VCaP (cell line): Measurements from ENCODE around the gene GORASP2.

Source experiments
- H3K27ac ChIP-seq: fragments of 450-650 bp; 2 replicates; pipeline ENCODE4 v1.5.1; 2017
- CTCF ChIP-seq: fragments of 450-650 bp; conservative IDR thresholded peaks from 2 replicates; pipeline ENCODE4 v1.5.1; 2017; ENCODE audit warnings: mild to moderate bottlenecking, moderate library complexity

GORASP2 gene

GRCh38 chr2:170887896-170888295, 41.2 kb upstream of the GORASP2 start:
- TF ChIP-seq CTCF = no peak
- no peak overlapping the region for H3K27ac ChIP-seq

GRCh38 chr2:170891893-170892292, 37.2 kb upstream of the GORASP2 start:
- TF ChIP-seq CTCF = no peak
- no peak overlapping the region for H3K27ac ChIP-seq

- TF ChIP-seq CTCF = no peak
- H3K27ac ChIP-seq = no peak overlapping the region
Observed at GRCh38 chr2:170892391-170892951, 36.6 kb upstream of the GORASP2 start.

- TF ChIP-seq CTCF = no peak
- H3K27ac ChIP-seq = no peak overlapping the region
Observed at GRCh38 chr2:170895023-170895757, 33.9 kb upstream of the GORASP2 start.

- H3K27ac ChIP-seq = no peak overlapping the region
- no peak for TF ChIP-seq CTCF
Observed at GRCh38 chr2:170896622-170897021, 32.4 kb upstream of the GORASP2 start.

- TF ChIP-seq CTCF = no peak
Observed at GRCh38 chr2:170897108-170897507, 31.9 kb upstream of the GORASP2 start.

GRCh38 chr2:170905864-170906263, 23.2 kb upstream of the GORASP2 start:
- no peak overlapping the region for H3K27ac ChIP-seq
- TF ChIP-seq CTCF = no peak

More at GRCh38 chr2:170897108-170897507, 31.9 kb upstream of the GORASP2 start:
- no peak overlapping the region for H3K27ac ChIP-seq
